Measurements from ENCODE around the gene PLEKHB1.

PLEKHB1 gene

DNA sequence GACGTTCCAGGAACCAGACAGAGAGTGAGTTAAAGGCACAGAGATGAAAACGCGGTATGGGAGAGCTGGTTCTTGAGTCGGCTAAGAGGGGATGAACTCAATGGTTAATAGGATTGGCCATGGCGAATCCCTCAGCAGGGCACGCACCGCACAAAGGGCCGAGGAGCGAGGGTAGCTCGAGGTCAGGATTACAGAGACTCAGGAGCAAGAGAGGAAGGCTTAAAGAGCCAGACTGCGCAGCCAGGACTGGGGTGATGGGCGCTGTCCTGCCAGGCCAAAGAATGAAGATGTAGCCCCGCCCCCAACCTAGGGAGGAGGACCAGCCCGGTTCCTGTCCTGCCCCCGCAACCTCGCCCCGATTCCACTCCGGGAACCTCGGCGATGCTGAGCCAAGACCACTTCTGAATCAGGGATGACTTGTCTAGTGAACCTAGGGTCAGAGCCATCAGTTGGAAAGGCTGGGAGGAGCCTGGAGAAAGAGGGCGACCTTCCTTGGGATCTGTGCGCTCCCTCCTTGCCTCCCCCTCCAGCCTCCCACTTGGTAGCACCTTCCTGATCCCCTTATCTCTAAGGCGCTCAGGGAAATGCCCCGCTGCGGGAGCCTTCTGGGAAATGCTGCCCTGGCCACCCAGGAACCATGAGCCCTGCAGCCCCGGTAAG is at the start of gene PLEKHB1:
PLEKHB1 (plus strand) TSS at position 610 of the 660 bp plus-strand sequence; CDS start at position 638, 28 bp downstream.
- no peak for DNase-seq (ENCODE audit: low read depth)

GRCh38 chr11:73597336-73597955 is 48.9 kb upstream of the PLEKHB1 start:
- DNase-seq (ENCODE audit: low read depth) = no peak

DNA sequence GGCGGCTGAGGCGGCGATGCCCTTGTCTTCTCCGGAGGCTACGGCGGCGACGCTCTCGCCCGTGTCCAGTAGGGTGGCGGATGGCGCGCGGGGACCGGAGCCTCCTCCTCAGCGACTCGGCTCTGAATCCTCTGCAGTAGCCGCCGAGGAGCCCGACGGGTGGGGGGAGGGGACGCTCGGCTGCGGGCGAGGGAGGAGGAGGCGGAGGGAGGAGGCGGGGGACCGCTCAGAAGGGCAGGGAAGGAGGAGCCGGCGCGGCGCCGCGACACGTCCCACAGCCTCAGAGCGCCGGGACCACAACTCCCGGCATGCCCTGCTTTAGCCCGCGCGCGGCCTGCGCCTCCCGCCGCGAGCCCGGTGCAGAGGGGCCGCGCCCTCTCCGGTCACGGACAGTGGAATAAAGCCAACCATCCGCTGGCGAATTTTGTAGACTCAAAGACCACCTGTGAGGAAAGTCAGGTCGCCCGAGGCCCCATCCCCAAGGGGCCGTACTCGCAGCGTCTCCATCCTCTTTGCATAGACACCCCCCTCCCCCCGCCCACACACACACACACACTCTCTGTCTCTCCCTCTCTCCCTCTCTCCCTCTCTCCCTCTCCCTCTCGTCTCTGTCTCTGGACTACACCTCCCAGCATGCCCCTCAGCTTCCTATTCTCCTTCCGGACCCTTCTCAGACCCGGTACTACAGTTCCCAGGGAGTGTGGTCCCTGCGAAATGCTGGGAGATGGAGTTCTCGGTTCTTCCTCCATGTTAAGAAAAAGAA is 48.2 kb upstream of the PLEKHB1 start, which contains the start of gene FAM168A:
FAM168A (minus strand) TSS at position 157 of the 763 bp plus-strand sequence. CDS start 129,638 bp downstream, outside the sequence.
- DNase-seq (ENCODE audit: low read depth) = peak; percentile 80

- no peak for DNase-seq (ENCODE audit: low read depth)
These were observed 47.5 kb upstream of the PLEKHB1 start for GRCh38 chr11:73598719-73599379.

DNA sequence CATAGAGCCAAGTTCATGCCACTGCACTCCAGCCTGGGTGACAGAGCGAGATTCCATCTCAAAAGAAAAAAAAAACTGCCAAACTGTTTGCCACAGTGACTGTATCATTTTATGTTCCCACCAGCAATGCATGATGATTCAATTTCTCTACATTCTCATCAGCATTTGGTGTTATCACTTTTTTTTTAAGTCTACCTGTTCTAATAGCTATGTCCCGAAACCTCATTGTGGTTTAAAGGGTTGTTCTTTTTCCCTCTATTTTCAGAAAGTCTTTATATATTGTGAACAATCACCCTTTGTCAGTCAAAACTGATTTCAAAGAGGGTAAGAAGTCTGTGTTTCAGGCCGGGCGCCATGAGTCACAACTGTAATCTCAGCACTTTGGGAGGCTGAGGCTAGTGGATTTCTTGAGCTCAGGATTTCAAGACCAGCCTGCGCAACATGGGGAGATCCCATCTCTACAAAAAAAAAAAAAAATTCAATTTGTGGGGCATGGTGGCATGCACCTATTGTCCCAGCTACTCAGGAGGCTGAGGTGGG is 33.7 kb upstream of the PLEKHB1 start:
- DNase-seq (ENCODE audit: low read depth) = no peak

DNA sequence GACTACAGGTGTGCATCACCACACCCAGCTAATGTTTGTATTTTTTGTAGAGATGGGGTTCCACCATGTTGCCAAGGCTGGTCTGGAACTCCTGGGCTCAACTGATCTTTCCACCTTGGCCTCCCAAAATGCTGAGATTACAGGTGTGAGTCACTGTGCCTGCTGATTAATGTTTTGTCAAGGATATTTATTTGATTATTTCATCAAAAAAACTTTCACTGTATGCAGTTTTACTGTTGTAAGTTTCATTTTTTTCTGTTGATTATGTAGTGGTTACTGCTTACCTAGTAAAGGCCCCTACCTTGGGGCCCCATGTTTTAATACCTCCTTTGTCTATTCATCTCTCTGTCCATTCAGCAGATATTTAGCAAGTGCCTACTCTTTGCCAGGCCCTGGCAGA is 31.8 kb upstream of the PLEKHB1 start:
- no peak for DNase-seq (ENCODE audit: low read depth)

- DNase-seq (ENCODE audit: low read depth) = no peak
These were observed 23.3 kb upstream of the PLEKHB1 start for GRCh38 chr11:73622926-73623593.

- DNase-seq (ENCODE audit: low read depth) = no peak
These were observed 22.7 kb upstream of the PLEKHB1 start for GRCh38 chr11:73623686-73624085.

- DNase-seq (ENCODE audit: low read depth) = peak; percentile 41
These were observed 20.6 kb upstream of the PLEKHB1 start for GRCh38 chr11:73625696-73626318.

- no peak for DNase-seq (ENCODE audit: low read depth)
These were observed 16.5 kb upstream of the PLEKHB1 start for GRCh38 chr11:73629907-73630306.

- DNase-seq (ENCODE audit: low read depth) = no peak
These were observed 13.4 kb upstream of the PLEKHB1 start for GRCh38 chr11:73632996-73633395.

DNA sequence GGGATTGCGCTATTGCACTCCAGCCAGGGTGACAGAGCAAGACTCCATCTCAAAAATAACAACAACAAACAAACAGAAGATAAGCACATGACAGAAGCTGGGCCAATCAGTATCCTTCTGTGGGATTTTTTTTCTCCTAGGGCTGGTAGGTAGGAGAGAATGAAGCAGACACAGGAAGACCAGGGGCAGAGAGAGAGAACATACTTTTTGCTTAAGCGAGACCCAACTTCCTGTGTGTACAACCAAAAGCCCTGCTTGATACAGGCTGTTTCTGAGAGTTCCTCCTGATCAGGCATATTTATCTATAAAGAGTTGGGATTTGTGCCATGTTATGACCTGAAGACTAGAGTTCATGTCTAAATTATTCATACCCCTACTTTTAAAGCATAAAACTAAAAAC is 12.4 kb upstream of the PLEKHB1 start:
- DNase-seq (ENCODE audit: low read depth) = no peak

- DNase-seq (ENCODE audit: low read depth) = no peak
These were observed 10.7 kb upstream of the PLEKHB1 start for GRCh38 chr11:73635721-73636120.

DNA sequence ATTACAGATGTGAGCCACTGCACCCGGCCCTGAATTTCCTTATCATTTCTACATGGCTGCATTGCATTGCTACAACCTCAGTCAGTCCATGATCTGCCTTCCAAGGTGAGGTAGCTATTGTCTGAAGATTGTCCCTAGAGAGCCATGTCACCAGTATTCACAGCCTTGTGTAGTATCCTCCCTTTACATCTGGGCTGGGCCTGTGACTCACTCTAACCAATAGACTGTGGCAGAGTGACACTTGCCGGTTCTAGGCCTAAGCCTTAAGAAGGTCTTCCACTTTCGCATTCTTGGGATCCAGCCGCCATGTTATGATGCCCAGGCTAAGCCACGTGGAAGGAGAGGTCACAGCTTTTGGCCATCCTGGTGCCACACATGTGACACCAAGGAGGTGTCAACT is 10.1 kb upstream of the PLEKHB1 start:
- DNase-seq (ENCODE audit: low read depth) = no peak

DNA sequence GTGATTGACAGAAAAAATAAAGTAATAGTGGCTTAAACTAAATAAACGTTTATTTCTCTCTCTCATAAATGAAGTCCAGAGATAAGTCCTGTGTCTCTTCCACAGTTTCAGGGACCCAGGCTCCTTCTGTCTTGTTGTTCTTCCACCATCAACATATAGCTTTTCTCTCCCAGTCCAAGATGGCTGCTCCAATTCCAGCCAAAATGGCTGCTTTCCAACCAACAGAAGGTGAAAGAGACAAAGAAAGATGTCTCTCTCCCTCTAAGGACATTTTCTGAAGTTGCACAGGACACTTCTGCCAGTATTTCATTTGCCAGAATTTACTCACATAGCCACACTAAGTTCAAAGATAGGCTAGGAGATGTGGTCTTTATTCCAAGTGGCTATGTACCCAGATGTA is 9.4 kb upstream of the PLEKHB1 start:
- DNase-seq (ENCODE audit: low read depth) = no peak

GRCh38 chr11:73640592-73640991 is 5.8 kb upstream of the PLEKHB1 start:
- no peak for DNase-seq (ENCODE audit: low read depth)

GRCh38 chr11:73641668-73642067 is 4.7 kb upstream of the PLEKHB1 start:
- DNase-seq (ENCODE audit: low read depth) = no peak

GRCh38 chr11:73645121-73645969 is 1.0 kb upstream of the PLEKHB1 start:
- no peak for DNase-seq (ENCODE audit: low read depth)

- DNase-seq (ENCODE audit: low read depth) = peak; percentile 87
These were observed 1.2 kb downstream of the PLEKHB1 start for GRCh38 chr11:73647459-73648100.

GRCh38 chr11:73648121-73648520 is 1.7 kb downstream of the PLEKHB1 start:
- no peak for DNase-seq (ENCODE audit: low read depth)

Measured in stimulated activated CD8-positive, alpha-beta memory T cell treated with anti-CD3 and anti-CD28 coated beads, Interleukin-7, amount 100 ng/mL, for 24 hours (primary cell).